HG02943 (cell line): ENCODE data around the gene TUBGCP5.

Experiments used
- ATAC-seq: cut with Tn5 transposase; IDR thresholded peaks from one replicate; pipeline ENCODE4 v1.9.1; 2021; ENCODE audit warnings: mild to moderate bottlenecking, low read depth, moderate library complexity; ENCODE audit not compliant: unreplicated experiment

TUBGCP5 gene

GRCh38 chr15:22979238-22980188 is 59.9 kb downstream of the TUBGCP5 start:
- peak; percentile 68 for ATAC-seq

GRCh38 chr15:22978691-22979237 is 60.6 kb downstream of the TUBGCP5 start:
- peak; percentile 23 for ATAC-seq

GRCh38 chr15:22974745-22975144 is 64.6 kb downstream of the TUBGCP5 start:
- no peak for ATAC-seq

GRCh38 chr15:22973987-22974386 is 65.4 kb downstream of the TUBGCP5 start:
- no peak for ATAC-seq

GRCh38 chr15:22973286-22973685 is 66.1 kb downstream of the TUBGCP5 start:
- no peak for ATAC-seq

- ATAC-seq = no peak
Measured at GRCh38 chr15:22969489-22969888, 69.9 kb downstream of the TUBGCP5 start.

GRCh38 chr15:22968366-22968765 is 71.0 kb downstream of the TUBGCP5 start:
- no peak for ATAC-seq

GRCh38 chr15:22967084-22967770 is 72.1 kb downstream of the TUBGCP5 start:
- ATAC-seq = no peak

- no peak for ATAC-seq
Measured at GRCh38 chr15:22966321-22967083, 72.9 kb downstream of the TUBGCP5 start.

- ATAC-seq = no peak
Measured at GRCh38 chr15:22963641-22964040, 75.7 kb downstream of the TUBGCP5 start.

- no peak for ATAC-seq
Measured at GRCh38 chr15:22962611-22963010, 76.8 kb downstream of the TUBGCP5 start.

GRCh38 chr15:22961762-22962161 is 77.6 kb downstream of the TUBGCP5 start:
- ATAC-seq = no peak

- no peak for ATAC-seq
Measured at GRCh38 chr15:22960556-22960955, 78.8 kb downstream of the TUBGCP5 start.

GRCh38 chr15:22960126-22960525 is 79.2 kb downstream of the TUBGCP5 start:
- ATAC-seq = no peak

- no peak for ATAC-seq
Measured at GRCh38 chr15:22959321-22960101, 79.9 kb downstream of the TUBGCP5 start.

- ATAC-seq = no peak
Measured at GRCh38 chr15:22958487-22959280, 80.7 kb downstream of the TUBGCP5 start.

- no peak for ATAC-seq
Measured at GRCh38 chr15:22956978-22957260, 82.5 kb downstream of the TUBGCP5 start.

- no peak for ATAC-seq
Measured at GRCh38 chr15:22956257-22956977, 83.0 kb downstream of the TUBGCP5 start.
